DMS153 (cell line): ENCODE results near the gene TRIM36.

Experiments used
- DNase-seq: peaks from one replicate; lab custom pipeline; 2025; lab: John Stamatoyannopoulos, UW

Gene TRIM36

DNA sequence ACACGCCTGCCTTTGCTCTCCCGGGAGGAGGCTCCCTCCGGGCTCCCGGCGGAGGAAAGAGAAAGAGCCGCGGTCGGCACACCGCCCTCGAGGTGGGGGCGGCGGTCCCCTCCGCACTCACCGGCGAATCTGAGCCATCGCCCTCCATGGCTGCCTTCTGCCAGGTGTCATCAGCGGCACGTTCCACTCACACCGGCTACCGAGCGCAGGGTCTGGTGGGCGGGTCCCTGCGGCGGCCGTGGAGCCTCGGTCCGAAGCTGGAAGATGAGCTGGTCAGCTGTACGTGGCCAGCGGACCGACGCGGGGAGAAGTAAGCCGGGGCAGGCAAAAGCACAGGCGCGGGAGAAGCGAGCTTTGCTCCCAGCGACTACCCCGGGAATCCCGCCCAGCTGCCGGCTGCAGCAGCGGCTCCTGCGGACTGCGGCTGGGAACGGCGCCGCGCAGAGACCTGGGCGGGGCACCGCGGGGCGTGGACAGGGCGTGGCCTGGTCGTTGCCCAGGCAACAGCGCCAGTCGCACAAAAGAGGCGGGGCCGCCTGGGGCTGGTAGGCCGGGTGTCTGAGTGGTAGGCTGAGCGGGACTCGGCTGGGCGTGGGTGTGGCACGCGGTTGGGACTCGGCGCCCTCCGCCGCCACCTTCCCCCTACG, at the start of gene TRIM36:
Gene TRIM36 (minus strand): TSS at position 422 of the 647 bp plus-strand sequence. CDS start 274 bp downstream, at position 148.
- peak; percentile 68 for DNase-seq

- DNase-seq: no peak
Observed at GRCh38 chr5:115214541-115214940, 44.8 kb upstream of the TRIM36 start.

DNA sequence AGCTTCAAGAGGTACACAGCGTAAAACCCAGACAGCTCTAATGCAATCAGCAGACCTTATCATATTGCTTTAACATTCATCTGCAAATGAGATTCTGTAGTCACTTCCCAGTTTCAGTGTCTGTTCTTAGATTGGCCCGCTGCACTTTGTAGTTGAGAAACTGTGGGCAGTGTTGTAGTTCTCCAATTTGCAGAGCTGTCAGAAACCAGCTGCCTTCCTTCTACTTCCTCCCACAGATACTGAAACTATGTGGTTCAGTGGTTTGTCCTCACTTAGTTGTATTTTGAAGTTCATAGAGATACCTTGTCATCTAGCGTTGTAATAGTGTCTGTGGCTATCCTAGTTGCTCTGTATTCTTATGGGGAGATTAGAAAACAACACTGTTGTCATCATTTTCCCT, 39.6 kb upstream of the TRIM36 start:
- no peak for DNase-seq

DNA sequence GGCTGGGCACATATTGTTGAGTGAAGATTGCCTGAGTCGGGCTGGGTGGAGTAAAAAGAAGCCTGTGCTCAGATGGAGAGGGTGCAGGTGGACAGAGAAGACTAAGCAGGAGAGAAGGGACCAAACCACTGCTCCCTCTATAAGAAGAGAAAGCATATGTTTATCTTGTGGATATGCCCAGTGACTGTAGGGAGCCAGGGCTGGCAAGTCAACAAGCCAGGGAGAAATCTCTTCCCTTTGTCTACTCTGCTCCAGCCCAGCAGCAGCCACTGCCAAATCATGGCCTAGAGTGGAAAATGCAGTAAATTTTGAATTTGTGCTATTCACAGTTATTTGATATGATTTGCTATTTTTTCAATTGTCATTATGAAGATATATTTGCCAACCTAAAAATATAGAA, 33.2 kb upstream of the TRIM36 start:
- no peak for DNase-seq

DNA sequence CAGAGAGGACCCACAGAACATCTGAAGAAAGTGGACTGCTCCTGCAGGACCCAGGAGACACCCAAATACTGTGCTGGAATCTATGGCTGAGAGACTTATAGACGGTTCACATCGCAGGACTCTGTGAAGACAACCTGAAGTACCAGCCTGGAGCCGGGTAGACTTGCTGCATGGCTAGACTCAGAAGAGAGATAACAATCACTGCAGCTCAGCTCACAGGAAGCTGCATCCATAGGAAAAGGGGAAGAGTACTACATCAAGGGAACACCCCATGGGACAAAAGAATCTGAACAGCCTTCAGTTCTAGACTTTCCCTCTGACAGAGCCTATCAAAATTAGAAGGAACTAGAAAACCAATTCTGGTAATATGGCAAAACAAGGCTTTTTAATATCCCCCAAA, 26.5 kb upstream of the TRIM36 start:
- DNase-seq: no peak

DNA sequence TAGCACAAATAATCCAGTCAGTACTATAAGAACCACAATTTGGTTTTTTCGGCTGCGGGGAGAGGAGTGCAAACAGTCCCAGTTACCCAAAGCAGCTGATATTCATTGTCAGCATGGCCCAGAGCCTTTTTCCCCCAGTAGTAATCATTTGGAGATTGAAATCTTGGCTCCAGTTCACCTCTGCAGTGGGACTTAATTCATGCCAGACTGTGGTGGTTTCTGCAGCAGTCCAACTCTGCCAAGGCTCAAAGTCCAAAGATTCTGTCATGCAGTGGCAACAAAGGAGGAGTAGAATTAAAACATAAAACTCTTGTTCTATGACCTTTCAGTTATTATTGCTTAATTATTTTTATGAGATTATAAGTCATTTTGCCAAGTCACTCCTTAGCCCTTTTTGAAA, 25.0 kb upstream of the TRIM36 start:
- no peak for DNase-seq

DNA sequence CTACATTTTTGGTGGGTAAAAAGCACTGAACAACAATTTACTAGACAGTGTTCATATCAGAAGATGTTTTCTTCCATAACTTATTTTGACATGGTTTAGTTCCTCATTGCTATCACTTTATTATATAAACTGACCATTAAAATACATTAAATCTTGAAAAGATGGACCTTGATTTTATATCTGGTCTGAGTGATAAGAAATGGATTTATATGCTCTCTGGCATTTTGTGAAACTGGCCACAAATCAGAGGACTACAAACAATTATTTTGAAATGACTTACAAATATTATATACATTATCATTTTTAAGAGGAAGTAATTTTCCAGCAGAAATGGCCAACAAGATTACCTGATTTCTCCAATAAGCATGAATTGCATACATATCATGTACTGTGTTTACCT, 23.6 kb upstream of the TRIM36 start:
- no peak for DNase-seq

GRCh38 chr5:115192098-115192497, 22.4 kb upstream of the TRIM36 start:
- no peak for DNase-seq

DNA sequence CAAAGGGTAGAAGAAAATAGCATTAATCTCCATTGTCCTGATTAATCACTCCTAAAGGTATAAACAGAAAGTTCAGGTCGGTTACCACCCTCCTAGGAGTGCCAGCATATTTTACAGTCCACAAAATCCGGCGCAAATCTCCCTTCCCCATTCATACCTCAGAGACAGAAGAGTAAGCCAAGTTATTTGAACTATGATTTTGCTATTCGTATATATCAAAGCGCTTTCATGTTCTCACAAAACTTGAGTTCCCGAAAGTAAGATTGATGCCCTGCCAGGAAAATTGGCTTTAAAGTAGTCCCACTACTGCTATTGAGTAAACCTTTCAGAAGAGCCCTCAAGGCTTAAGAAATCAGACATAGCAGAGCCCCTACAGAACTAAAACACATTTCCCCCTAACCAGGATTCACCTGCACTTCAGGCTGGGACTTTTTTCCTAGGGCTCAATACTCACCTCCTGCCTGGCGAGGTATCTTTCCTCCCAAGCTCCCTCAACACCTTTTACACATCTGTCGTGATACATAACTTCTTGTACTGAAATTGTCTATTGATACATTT, 21.8 kb upstream of the TRIM36 start:
- DNase-seq: no peak

- DNase-seq: no peak
Observed at GRCh38 chr5:115190388-115190787, 20.7 kb upstream of the TRIM36 start.

DNA sequence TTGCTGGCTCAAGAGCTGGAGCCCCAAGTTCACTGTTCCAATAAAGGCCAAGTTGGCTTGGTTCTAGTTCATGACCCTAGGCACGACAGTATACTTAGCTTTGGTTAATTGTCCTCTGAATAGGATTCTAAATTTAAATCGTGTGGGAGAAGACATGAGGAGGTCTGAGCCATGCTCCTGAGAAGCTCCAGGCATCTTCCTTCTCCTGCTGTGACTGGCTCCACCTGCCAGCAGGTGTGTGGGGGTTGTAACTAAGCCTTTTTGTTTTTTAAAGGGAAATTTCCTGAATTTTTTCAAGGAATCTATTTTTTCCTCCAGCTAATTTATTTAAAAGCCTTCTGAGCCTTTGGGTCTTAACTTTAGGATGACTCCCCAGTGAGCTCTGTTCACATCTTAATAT, 20.2 kb upstream of the TRIM36 start:
- no peak for DNase-seq

GRCh38 chr5:115186794-115187193, 17.1 kb upstream of the TRIM36 start:
- DNase-seq: no peak

- DNase-seq: no peak
Observed at GRCh38 chr5:115184770-115185169, 15.1 kb upstream of the TRIM36 start.

- DNase-seq: no peak
Observed at GRCh38 chr5:115181757-115182156, 12.0 kb upstream of the TRIM36 start.

DNA sequence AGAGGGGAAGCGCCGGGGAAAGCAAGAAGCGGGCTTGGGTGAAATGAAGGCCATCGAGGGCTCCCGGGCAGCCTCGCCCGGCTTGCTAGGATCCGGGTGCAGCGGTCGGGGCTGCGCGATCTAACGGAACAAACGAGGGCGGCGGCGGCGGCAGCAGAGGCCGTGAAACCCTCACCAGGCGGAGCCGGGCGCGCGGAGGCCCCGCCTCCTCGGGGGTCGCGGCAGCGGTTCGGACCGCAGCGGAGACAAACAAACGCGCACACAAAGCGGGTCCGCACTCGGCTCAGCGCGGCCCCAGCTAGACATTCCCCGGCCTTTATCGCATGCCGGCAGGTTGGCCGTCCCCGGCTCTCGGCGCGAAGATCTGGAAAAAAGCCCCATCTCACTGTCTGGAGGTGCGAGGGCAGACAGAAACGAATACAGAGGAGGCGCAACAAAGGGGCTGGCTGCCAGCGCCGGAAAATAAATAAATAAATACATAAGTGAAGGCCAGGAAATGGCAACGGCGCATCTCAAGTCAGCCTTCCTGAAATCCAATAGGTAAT, 10.5 kb upstream of the TRIM36 start:
- peak; percentile 8 for DNase-seq

DNA sequence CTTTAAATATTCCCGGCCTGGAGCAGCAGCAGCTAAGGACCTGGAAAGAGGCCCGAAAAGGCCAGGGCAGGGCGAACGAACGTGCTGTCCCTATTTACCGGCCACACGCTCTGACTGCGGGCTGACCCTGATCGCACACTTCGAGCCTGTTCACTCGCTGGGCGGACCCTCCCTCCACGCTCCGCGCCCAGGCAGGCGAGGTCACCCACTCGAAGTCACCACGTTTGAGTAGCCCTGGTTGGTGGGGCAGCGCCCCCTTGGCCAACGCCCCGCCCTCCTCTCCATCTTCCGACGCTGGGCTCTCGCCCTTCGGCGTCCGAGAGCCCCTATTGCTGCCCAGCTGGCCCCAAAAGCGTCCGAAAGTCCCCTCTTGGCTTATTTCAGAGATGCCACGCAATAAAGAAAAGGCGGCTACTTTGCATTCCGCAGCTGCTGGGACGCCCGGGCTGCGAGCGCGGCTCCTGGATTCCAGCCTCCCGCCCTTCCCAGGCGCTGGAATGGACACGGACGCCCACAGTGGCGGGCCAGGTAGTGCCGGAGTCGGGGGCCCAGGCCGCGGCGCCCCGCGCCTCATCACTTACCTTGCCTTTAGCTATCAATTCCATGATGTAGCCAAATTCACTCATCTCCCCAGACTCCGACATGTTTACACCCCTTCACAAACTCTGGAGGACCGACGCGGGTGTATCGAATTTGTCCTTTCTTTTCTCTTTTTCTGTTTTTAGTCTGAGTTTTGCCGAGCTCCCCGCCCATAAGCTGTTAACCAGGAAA, 9.9 kb upstream of the TRIM36 start:
- DNase-seq: no peak

DNA sequence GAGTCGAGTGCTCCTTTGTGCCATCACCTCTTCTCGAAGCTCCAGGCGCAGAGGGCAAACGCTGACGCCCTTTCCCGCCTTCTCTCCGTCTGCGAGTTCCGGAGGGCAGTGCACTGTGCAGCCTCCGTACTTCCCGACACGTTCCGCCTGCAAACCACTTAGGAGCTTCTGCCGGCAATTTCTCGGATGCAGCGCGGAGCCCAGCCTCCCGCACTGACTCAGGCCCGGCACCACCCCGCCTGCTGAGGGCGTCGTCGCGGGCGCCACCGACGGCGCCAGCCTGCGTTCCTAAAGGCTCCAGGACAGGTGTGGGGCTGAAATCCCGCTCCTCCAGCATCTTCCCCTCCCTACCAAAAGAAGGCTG, 9.3 kb upstream of the TRIM36 start:
- no peak for DNase-seq

GRCh38 chr5:115170929-115171510, 1.3 kb upstream of the TRIM36 start:
- DNase-seq: no peak

DNA sequence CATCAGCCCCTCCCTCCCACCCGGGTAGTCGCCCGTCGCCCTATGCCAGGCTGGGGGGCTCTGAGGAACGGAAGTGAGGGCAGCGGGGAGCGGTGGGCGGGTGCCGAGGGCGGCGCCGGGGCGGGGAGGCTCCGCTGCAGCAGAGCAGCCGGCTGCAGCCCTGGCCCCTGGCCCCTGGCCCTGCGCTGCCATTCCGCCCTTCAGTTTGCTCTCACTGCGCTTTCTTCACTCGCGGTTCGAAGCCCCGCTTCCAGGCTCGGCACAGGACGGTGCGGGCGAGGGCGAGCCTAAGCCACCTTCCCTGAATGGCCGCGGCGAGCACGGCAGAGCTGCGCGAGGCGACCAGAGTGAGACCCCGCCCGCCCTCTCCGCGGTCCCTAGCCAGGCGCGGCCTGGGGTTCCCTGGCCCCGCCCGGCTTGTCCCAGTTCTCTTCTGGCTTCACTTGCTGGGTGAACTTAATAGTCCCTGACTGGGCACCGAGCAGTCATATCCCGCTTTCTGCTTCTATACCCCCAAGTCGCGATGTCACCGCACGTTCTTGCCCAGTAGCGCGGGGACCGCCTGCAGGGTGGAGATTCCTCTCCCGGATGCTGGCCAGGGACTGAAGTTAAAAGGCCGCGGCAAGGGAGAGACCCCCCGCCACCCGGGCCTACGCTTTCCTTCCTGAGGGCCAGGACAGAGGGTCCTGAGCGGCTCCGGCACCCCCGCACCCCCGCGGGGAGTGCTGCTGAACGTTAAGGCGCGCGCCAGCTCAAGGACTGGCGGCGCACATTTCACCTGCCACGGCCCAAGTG, 623 bp upstream of the TRIM36 start:
- no peak for DNase-seq

- DNase-seq: no peak
Observed at GRCh38 chr5:115168829-115169486, 750 bp downstream of the TRIM36 start.

- DNase-seq: no peak
Observed at GRCh38 chr5:115166744-115167393, 2.8 kb downstream of the TRIM36 start.
